GM12878 (cell line): ENCODE results near the gene MSLN. TPM values are rescaled to one million over a fixed set of nuclear protein-coding genes. Genes with fewer than 3 reads are reported as not detected.
"Not testable (repeated sequence)": the region's sequence is repeated elsewhere in the genome, so short reads cannot be mapped to it uniquely, and the experiment has no call there.

Source experiments
- ATAC-seq: fragments of 200-7000 bp; cut with Tn5 transposase; 3 replicates; pipeline ENCODE4 v1.9.1; 2020; ENCODE audit warnings: mild to moderate bottlenecking, moderate library complexity
- BruUV-seq: library from RNA; stranded (reverse); fragments of 400-500 nt; replicated peaks from 2 replicates; lab custom pipeline; 2021; lab: Mats Ljungman, UMichigan
- CTCF ChIA-PET: fragments of 300-600 bp; sonication (Branson Sonifier 250); formaldehyde crosslinking; extraction: SDS; loops from one replicate; lab custom pipeline; 2021; ENCODE audit warnings: inconsistent platforms; lab: Yijun Ruan, JAX
- POLR2A ChIA-PET: fragments of 350-600 bp; formaldehyde crosslinking; extraction: SDS; loops from one replicate; lab custom pipeline; 2021; ENCODE audit warnings: inconsistent platforms; lab: Charles Lee
- RAD21 ChIA-PET: fragments of 300-600 bp; sonication (Branson Sonifier 250); formaldehyde crosslinking; loops from one replicate; lab custom pipeline; 2023; ENCODE audit warnings: antibody characterized with exemption; ENCODE audit not compliant: unreplicated experiment; lab: Charles Lee
- SMC1A ChIA-PET: fragments of 300-600 bp; sonication (Branson Sonifier 250); formaldehyde crosslinking; loops from one replicate; lab custom pipeline; 2023; ENCODE audit not compliant: unreplicated experiment, uncharacterized antibody; lab: Charles Lee
- DNase-seq: peaks from one replicate; pipeline ENCODE4 v3.0.0-alpha.2; 2011; ENCODE audit warnings: low read depth, low spot score
- FAIRE-seq: peaks from 3 replicates; lab custom pipeline; 2011; peaks lifted over from hg19 to GRCh38; lab: Jason Lieb, UNC
- H2AFZ ChIP-seq: 2 replicates; pipeline ENCODE4 v1.6.0; 2011; ENCODE audit warnings: low read depth, low read length, control low read depth; ENCODE audit not compliant: control insufficient read depth
- H3K27ac ChIP-seq: 2 replicates; pipeline ENCODE4 v1.5.1; 2011; ENCODE audit warnings: control low read depth; ENCODE audit not compliant: control insufficient read depth, insufficient read depth
- H3K27me3 ChIP-seq, 2 experiments: replicated peaks in 1 of 2; 2 replicates each; pipeline versions ENCODE4 v1.6.0 to v1.6.1; 2011; ENCODE audit warnings: low read length in 1 of 2; ENCODE audit not compliant: control insufficient read depth in 2 of 2, insufficient read depth in 2 of 2
- H3K36me3 ChIP-seq, 2 experiments: 2 replicates each; pipeline ENCODE4 v1.5.1; 2011; ENCODE audit warnings: low read length in 1 of 2; ENCODE audit not compliant: control insufficient read depth in 2 of 2, insufficient read depth in 2 of 2
- H3K4me1 ChIP-seq: 2 replicates; pipeline ENCODE4 v1.6.1; 2011; ENCODE audit warnings: mild to moderate bottlenecking, low read length, moderate library complexity, mixed read lengths; ENCODE audit not compliant: control insufficient read depth, insufficient read depth
- H3K4me2 ChIP-seq: 2 replicates; pipeline ENCODE4 v1.6.0; 2011; ENCODE audit warnings: control low read depth; ENCODE audit not compliant: control insufficient read depth, insufficient read depth
- H3K4me3 ChIP-seq: fragments of 200-600 bp; sonication (generic); 2 replicates; pipeline ENCODE4 v1.5.1; 2016
- H3K79me2 ChIP-seq: 2 replicates; pipeline ENCODE4 v1.6.0; 2011; ENCODE audit warnings: low read length; ENCODE audit not compliant: control insufficient read depth, insufficient read depth
- H3K9ac ChIP-seq: 2 replicates; pipeline ENCODE4 v1.8.0; 2011; ENCODE audit warnings: low read length, control low read depth, mixed read lengths; ENCODE audit not compliant: control insufficient read depth, insufficient read depth
- H3K9me3 ChIP-seq: replicated peaks from 3 replicates; pipeline ENCODE4 v1.5.1; 2011; ENCODE audit warnings: mild to moderate bottlenecking, low read length; ENCODE audit not compliant: control insufficient read depth, insufficient read depth
- H4K20me1 ChIP-seq: 2 replicates; pipeline ENCODE4 v1.6.0; 2011; ENCODE audit not compliant: control insufficient read depth, insufficient read depth
- ATF3 ChIP-seq: IDR thresholded peaks from 2 replicates; pipeline ENCODE4 v1.6.1; 2011; ENCODE audit warnings: low read depth, mild to moderate bottlenecking, low read length, moderate library complexity, borderline replicate concordance; ENCODE audit errors: extremely low read depth
- FOXM1 ChIP-seq: IDR thresholded peaks from 2 replicates; pipeline ENCODE4 v1.6.1; 2012; ENCODE audit warnings: low read depth, mild to moderate bottlenecking, inconsistent platforms, low read length, moderate library complexity
- KLF5 ChIP-seq: fragments of 450-650 bp; IDR thresholded peaks from 2 replicates; pipeline ENCODE4 v1.6.1; 2014; ENCODE audit warnings: mild to moderate bottlenecking; ENCODE audit not compliant: partially characterized antibody
- MEF2B ChIP-seq: fragments of 450-650 bp; IDR thresholded peaks from 2 replicates; pipeline ENCODE4 v1.6.1; 2018; ENCODE audit warnings: mild to moderate bottlenecking, moderate library complexity; ENCODE audit not compliant: partially characterized antibody, poor library complexity, severe bottlenecking
- MTA2 ChIP-seq: fragments of 450-650 bp; IDR thresholded peaks from 2 replicates; pipeline ENCODE4 v1.6.1; 2016; ENCODE audit warnings: low read depth, mild to moderate bottlenecking, moderate library complexity
- NKRF ChIP-seq: fragments of 450-650 bp; conservative IDR thresholded peaks from 2 replicates; pipeline ENCODE4 v1.6.1; 2017; ENCODE audit warnings: mild to moderate bottlenecking, moderate library complexity
- SPI1 ChIP-seq: IDR thresholded peaks from 2 replicates; pipeline ENCODE4 v1.6.1; 2011; ENCODE audit warnings: low read depth, mild to moderate bottlenecking, low read length, moderate library complexity, borderline replicate concordance; ENCODE audit not compliant: insufficient read depth
- SREBF1 ChIP-seq: IDR thresholded peaks from 2 replicates; pipeline ENCODE4 v1.6.1; 2012; ENCODE audit warnings: mild to moderate bottlenecking, low read length
- STAT3 ChIP-seq: IDR thresholded peaks from 2 replicates; pipeline ENCODE4 v1.6.1; 2011; ENCODE audit warnings: low read depth, low read length, improper control_type of control experiment
- ZNF274 ChIP-seq: IDR thresholded peaks from one replicate; pipeline ENCODE4 v1.8.0; 2011; ENCODE audit not compliant: insufficient read length, insufficient read depth
- WGBS: methylation state at CpG from one replicate; pipeline ENCODE4 v1.1.6; 2016; ENCODE audit warnings: low lambda C conversion rate; ENCODE audit not compliant: insufficient replicate concordance, insufficient coverage; ENCODE audit errors: missing lambda C conversion rate; 5-methylcytosine and 5-hydroxymethylcytosine counted together
- in situ Hi-C: fragments of 300-500 bp; cut with MboI; formaldehyde crosslinking; loops from 9 replicates; pipeline ENCODE4 v1.14.3; 2018; ENCODE audit warnings: mixed read lengths
- intact Hi-C: fragments of 100-400 bp; cut with micrococcal nuclease; formaldehyde crosslinking; loops from one replicate; pipeline ENCODE4 v1.14.2; 2022; ENCODE audit not compliant: unreplicated experiment
- polyA plus RNA-seq, 11 experiments: library from polyadenylated mRNA; depleted of rRNA in 4 of 11; unstranded in 6 of 11; stranded (reverse) in 5 of 11; fragments of >200 nt; fragmentation: Nextera tagmentation in 4 of 11; fragmentation: Illumina TruSeq in 1 of 11; extraction: Ambion mirVana in 4 of 11; extraction: Trizol in 1 of 11; gene quantifications; 1 replicate in 1 of 11; 2 replicates in 10 of 11; pipeline versions ENCODE4 v1.2.1 to v1.2.3, GENCODE V29; 2011 to 2016; ENCODE audit warnings: inconsistent platforms in 2 of 11, missing spikeins in 2 of 11, low read depth in 1 of 11
- total RNA-seq, 4 experiments: library from RNA; depleted of rRNA in 3 of 4; stranded (reverse); fragments of >200 nt in 3 of 4; fragmentation: Illumina TruSeq in 1 of 4; extraction: Trizol in 1 of 4; gene quantifications; 2 replicates each; pipeline versions ENCODE4 v1.2.1 to v1.2.3, GENCODE V29; 2013 to 2021

MSLN gene
- total and polyA plus RNA-seq, 10 of the 15 experiments (the other 5 are each of a cell fraction or from before 2014, with no cell fraction given) = 0.08 TPM; not detected in 9

DNA sequence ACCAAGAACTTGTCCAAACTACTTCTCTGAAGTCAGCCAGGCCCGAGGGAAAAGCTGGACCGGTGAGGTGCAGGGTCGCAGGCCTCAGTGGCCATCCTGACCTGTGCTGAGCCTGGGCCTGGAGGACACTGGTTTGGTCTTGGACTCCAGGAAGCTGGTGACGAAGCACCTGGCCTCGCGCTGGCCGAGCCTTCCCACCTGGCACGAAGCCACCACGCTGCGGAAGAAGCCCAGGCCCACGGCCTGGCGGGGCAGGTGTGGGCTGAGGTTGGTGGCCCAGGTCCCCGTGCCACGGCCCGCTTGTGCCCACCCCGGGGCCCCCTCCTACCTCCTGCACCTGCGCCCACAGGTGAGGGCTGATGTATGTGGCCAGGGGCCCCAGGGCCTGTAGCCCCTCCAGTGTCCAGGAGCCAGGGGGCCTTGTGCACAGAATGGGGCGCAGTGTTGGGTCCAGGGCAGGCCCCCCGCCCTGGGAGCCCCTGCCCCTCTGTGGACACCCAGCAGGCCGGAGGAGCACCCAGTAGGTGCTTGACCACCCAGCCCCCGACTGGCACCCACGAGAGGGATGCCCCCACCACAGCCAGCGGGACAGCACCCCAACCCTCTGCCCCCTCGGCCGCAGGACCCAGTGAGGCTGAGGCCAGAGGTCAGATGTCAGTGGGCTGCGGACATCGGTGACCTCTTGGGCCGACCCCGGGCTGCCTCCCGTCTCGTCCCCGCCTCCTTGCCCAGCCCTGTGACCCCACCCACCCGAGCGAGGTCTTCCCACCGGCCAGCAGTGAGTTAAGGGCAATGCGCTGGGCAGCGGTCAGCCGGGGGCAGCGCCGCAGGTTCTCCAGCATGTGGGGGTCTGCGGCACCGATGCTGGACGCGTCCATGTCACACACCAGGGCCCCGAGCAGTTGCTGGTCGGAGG is 13.8 kb downstream of the MSLN start (continued):
- no peak for TF ChIP-seq ZNF274
- no peak for TF ChIP-seq MTA2
- no peak for TF ChIP-seq NKRF

DNA sequence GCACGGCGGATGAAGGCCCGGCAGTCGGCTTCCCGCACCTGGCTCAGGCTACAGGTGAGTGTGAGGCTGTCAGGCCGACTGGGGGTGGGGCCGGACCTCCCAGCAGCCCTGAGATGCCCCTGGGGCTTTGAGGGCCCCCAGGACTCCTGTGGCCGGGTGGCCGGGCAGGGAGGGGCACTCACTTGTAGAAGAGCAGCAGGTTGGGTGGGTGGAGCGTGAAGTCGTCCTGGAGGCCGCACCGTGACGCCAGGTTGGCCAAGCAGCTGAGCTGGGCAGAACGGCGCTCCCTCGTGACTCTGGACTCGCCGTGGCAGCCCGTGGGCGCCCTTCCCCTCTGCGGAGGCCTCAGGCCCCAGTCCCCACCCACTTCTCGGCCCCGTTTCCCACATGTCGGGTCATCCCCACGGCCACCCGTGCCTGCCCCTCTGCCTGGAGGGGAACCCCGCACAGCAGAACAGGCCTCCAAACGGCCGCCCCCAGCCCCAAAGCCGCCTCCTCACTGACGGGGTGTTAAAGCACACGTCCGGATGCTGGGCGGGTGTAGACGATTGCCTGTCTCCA is 14.8 kb downstream of the MSLN start:
- POLR2A ChIA-PET = no interaction called here
- BruUV-seq = no TSS peak
- no peak overlapping the region for H3K9ac ChIP-seq
- 35% methylated on average over 36 of the region's 36 CpGs for WGBS
- H3K4me1 ChIP-seq = no peaks in the 10 kb centered on the region
- no peak overlapping the region for H3K27ac ChIP-seq
- SMC1A ChIA-PET = no interaction called here
- H3K27me3 ChIP-seq = no peaks in the 10 kb centered on the region
- no peaks in the 10 kb centered on the region for H3K9me3 ChIP-seq
- CTCF ChIA-PET = no interaction called here
- no peaks in the 10 kb centered on the region for H3K79me2 ChIP-seq
- RAD21 ChIA-PET = no interaction called here
- no peak for TF ChIP-seq SREBF1
- TF ChIP-seq STAT3 = no peak
- TF ChIP-seq MEF2B = no peak
- TF ChIP-seq SPI1 = no peak
- TF ChIP-seq ATF3 = no peak
- TF ChIP-seq KLF5 = no peak
- TF ChIP-seq FOXM1 = no peak
- TF ChIP-seq, all 136 proteins: peak for 0
- no peaks in the 10 kb centered on the region for H4K20me1 ChIP-seq
- H3K4me3 ChIP-seq = no peak overlapping the region
- no peak overlapping the region for H2AFZ ChIP-seq
- H3K36me3 ChIP-seq = no peaks in the 10 kb centered on the region
- in situ Hi-C loops (no loop called here), intact Hi-C loops (no loop called here)
- no peak for ATAC-seq
- DNase-seq = no peak
- no peak for FAIRE-seq
- H3K4me2 ChIP-seq = no peak overlapping the region

GRCh38 chr16:776298-776697 is 15.8 kb downstream of the MSLN start:
- H3K4me3 ChIP-seq, RAD21 ChIA-PET, FAIRE-seq, H3K36me3 ChIP-seq, in situ Hi-C loops, DNase-seq, H4K20me1 ChIP-seq, H3K4me1 ChIP-seq, BruUV-seq, H3K27ac ChIP-seq, H3K9ac ChIP-seq, POLR2A ChIA-PET, H3K4me2 ChIP-seq, H3K79me2 ChIP-seq, H2AFZ ChIP-seq, H3K9me3 ChIP-seq, intact Hi-C loops, ATAC-seq, H3K27me3 ChIP-seq, SMC1A ChIA-PET: not testable (repeated sequence)
- 60% methylated on average over 10 of the region's 10 CpGs for WGBS
- CTCF ChIA-PET = interaction anchor here (0.6 to 0.8 kb wide), 2 partner anchors 8 to 27 kb away, joined by 3 to 4 read pairs; no protein-coding TSS in a partner anchor
